RWPE2 (cell line): ENCODE data around the gene RNF138.

ENCODE experiments used
- ATAC-seq: fragments of 200-7000 bp; cut with Tn5 transposase; 3 replicates; pipeline ENCODE4 v1.9.1; 2021; ENCODE audit warnings: low read depth
- DNase-seq: peaks from one replicate; pipeline ENCODE4 v3.0.0-alpha.2; 2020; ENCODE audit warnings: low spot score
- H3K27ac ChIP-seq: fragments of 450-650 bp; 2 replicates; pipeline ENCODE4 v1.5.1; 2017; ENCODE audit warnings: mild to moderate bottlenecking; ENCODE audit not compliant: poor library complexity, severe bottlenecking
- H3K27me3 ChIP-seq: fragments of 250-450 bp; sonication (Bioruptor Pico); 2 replicates; pipeline ENCODE4 v1.5.1; 2021; ENCODE audit warnings: mild to moderate bottlenecking, moderate library complexity; ENCODE audit not compliant: insufficient read depth, poor library complexity, severe bottlenecking
- H3K36me3 ChIP-seq: fragments of 250-450 bp; sonication (Bioruptor Pico); 2 replicates; pipeline ENCODE4 v1.5.1; 2020; ENCODE audit warnings: low read depth, mild to moderate bottlenecking, moderate library complexity
- H3K4me1 ChIP-seq: fragments of 250-450 bp; sonication (Bioruptor Pico); 2 replicates; pipeline ENCODE4 v1.5.1; 2021; ENCODE audit warnings: mild to moderate bottlenecking, moderate library complexity; ENCODE audit not compliant: insufficient read depth, poor library complexity, severe bottlenecking
- H3K4me3 ChIP-seq: fragments of 250-450 bp; sonication (Bioruptor Pico); 2 replicates; pipeline ENCODE4 v1.5.1; 2021; ENCODE audit warnings: mild to moderate bottlenecking, moderate library complexity; ENCODE audit not compliant: severe bottlenecking
- H3K9me3 ChIP-seq: fragments of 250-450 bp; sonication (Bioruptor Pico); 2 replicates; pipeline ENCODE4 v1.5.1; 2021; ENCODE audit warnings: mild to moderate bottlenecking, moderate library complexity; ENCODE audit not compliant: severe bottlenecking
- CTCF ChIP-seq: fragments of 450-650 bp; IDR thresholded peaks from one replicate; pipeline ENCODE4 v1.5.1; 2017; ENCODE audit warnings: mild to moderate bottlenecking, moderate library complexity; ENCODE audit not compliant: poor library complexity, severe bottlenecking

RNF138 gene

GRCh38 chr18:32126538-32126937 is 34.9 kb downstream of the RNF138 start:
- ATAC-seq (no peak), DNase-seq (no peak)
- Histone ChIP-seq H3K9me3 (no peaks in the 10 kb centered on the region), H3K27ac (no peak overlapping the region), H3K4me3 (no peak overlapping the region), H3K4me1 (no peaks in the 10 kb centered on the region), H3K36me3 (peaks cover 92% of the 10 kb centered on the region), H3K27me3 (no peaks in the 10 kb centered on the region)
- no peak for TF ChIP-seq CTCF

- Histone ChIP-seq H3K36me3 (peaks cover 14% of the 10 kb centered on the region), H3K4me3 (no peak overlapping the region), H3K4me1 (no peaks in the 10 kb centered on the region), H3K9me3 (no peaks in the 10 kb centered on the region), H3K27me3 (no peaks in the 10 kb centered on the region), H3K27ac (no peak overlapping the region)
- no peak for DNase-seq
- no peak for ATAC-seq
- no peak for TF ChIP-seq CTCF
These were observed 44.0 kb downstream of the RNF138 start for GRCh38 chr18:32135625-32136024.

GRCh38 chr18:32138332-32138982 is 46.8 kb downstream of the RNF138 start:
- H3K27ac ChIP-seq = no peak overlapping the region
- no peaks in the 10 kb centered on the region for H3K9me3 ChIP-seq
- no peaks in the 10 kb centered on the region for H3K27me3 ChIP-seq
- no peaks in the 10 kb centered on the region for H3K36me3 ChIP-seq
- DNase-seq (no peak), ATAC-seq (no peak)
- TF ChIP-seq CTCF = no peak
- no peaks in the 10 kb centered on the region for H3K4me1 ChIP-seq
- no peak overlapping the region for H3K4me3 ChIP-seq

GRCh38 chr18:32139835-32140283 is 48.2 kb downstream of the RNF138 start:
- no peaks in the 10 kb centered on the region for H3K36me3 ChIP-seq
- H3K27me3 ChIP-seq = no peaks in the 10 kb centered on the region
- no peaks in the 10 kb centered on the region for H3K9me3 ChIP-seq
- ATAC-seq (no peak), DNase-seq (no peak)
- TF ChIP-seq CTCF = no peak
- H3K27ac ChIP-seq = no peak overlapping the region
- no peaks in the 10 kb centered on the region for H3K4me1 ChIP-seq
- H3K4me3 ChIP-seq = no peak overlapping the region

- ATAC-seq (no peak), DNase-seq (no peak)
- Histone ChIP-seq H3K27me3 (no peaks in the 10 kb centered on the region), H3K9me3 (no peaks in the 10 kb centered on the region), H3K27ac (no peak overlapping the region), H3K4me1 (no peaks in the 10 kb centered on the region), H3K36me3 (no peaks in the 10 kb centered on the region), H3K4me3 (no peak overlapping the region)
- TF ChIP-seq CTCF = no peak
These were observed 56.7 kb downstream of the RNF138 start for GRCh38 chr18:32148185-32148870.
